ENCODE measurements around the gene TSKU.

Gene TSKU

DNA sequence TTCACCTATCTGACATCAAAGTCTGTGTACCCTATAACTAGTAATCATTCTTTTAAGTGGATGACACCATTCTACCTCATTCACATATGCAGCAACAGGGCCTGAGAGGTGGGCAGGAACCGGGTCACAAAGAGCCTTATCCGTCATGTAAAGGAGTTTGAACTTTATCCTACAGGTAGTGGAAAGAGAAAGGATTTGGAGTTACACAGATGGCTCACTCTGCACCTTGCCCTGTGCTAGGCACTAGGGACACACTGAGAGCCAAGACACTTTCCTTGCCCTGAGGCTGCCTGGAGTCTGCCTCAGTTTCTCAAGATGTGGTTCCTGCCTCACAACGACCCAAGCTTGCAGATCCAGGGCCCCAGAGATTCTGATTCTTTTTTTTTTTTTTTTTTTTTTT, 63.3 kb downstream of the TSKU start:
- no peak overlapping the region for H3K27ac Mint-ChIP-seq
- H3K4me3 Mint-ChIP-seq, result no peak overlapping the region
- H3K9me3 Mint-ChIP-seq, result no peaks in the 10 kb centered on the region
- peaks cover 9% of the 10 kb centered on the region for H3K27me3 Mint-ChIP-seq
- intact Hi-C loops (cut with micrococcal nuclease), result no loop called here
- H3K4me1 Mint-ChIP-seq (ENCODE audit: low read depth), result peaks cover 26% of the 10 kb centered on the region
- no peaks in the 10 kb centered on the region for H3K36me3 Mint-ChIP-seq (ENCODE audit: low read depth)
